Measurements from ENCODE around the gene VIPR2.
"Not testable (repeated sequence)": the region's sequence is repeated elsewhere in the genome, so short reads cannot be mapped to it uniquely, and the experiment has no call there.

The VIPR2 gene

GRCh38 chr7:159166530-159166929 is 21.9 kb upstream of the VIPR2 start:
- no peak for TF ChIP-seq POLR2A (IDR thresholded peaks at IDR 0.05; ENCODE audit: low read depth, low read length)
- no peak for DNase-seq (ENCODE audit: insufficient read length, low spot score)
- no peak for FAIRE-seq

- DNase-seq (ENCODE audit: insufficient read length, low spot score) (no peak), FAIRE-seq (no peak)
- no peak for TF ChIP-seq POLR2A (IDR thresholded peaks at IDR 0.05; ENCODE audit: low read depth, low read length)
These were observed 20.7 kb upstream of the VIPR2 start for GRCh38 chr7:159165352-159165751.

GRCh38 chr7:159163703-159164301 is 19.1 kb upstream of the VIPR2 start:
- not testable (repeated sequence) for DNase-seq (ENCODE audit: insufficient read length, low spot score); FAIRE-seq

GRCh38 chr7:159162050-159162626 is 17.5 kb upstream of the VIPR2 start:
- not testable (repeated sequence) for FAIRE-seq; DNase-seq (ENCODE audit: insufficient read length, low spot score)

GRCh38 chr7:159160450-159160849 is 15.8 kb upstream of the VIPR2 start:
- FAIRE-seq (no peak), DNase-seq (ENCODE audit: insufficient read length, low spot score) (no peak)
- no peak for TF ChIP-seq POLR2A (IDR thresholded peaks at IDR 0.05; ENCODE audit: low read depth, low read length)

- DNase-seq (ENCODE audit: insufficient read length, low spot score) (no peak), FAIRE-seq (no peak)
- TF ChIP-seq POLR2A (IDR thresholded peaks at IDR 0.05; ENCODE audit: low read depth, low read length): no peak
These were observed 15.1 kb upstream of the VIPR2 start for GRCh38 chr7:159159731-159160130.

GRCh38 chr7:159158888-159159405 is 14.3 kb upstream of the VIPR2 start:
- no peak for FAIRE-seq
- DNase-seq (ENCODE audit: insufficient read length, low spot score): no peak
- TF ChIP-seq POLR2A (IDR thresholded peaks at IDR 0.05; ENCODE audit: low read depth, low read length): no peak

- FAIRE-seq: no peak
- no peak for TF ChIP-seq POLR2A (IDR thresholded peaks at IDR 0.05; ENCODE audit: low read depth, low read length)
- no peak for DNase-seq (ENCODE audit: insufficient read length, low spot score)
These were observed 13.6 kb upstream of the VIPR2 start for GRCh38 chr7:159158125-159158887.

GRCh38 chr7:159157714-159158113 is 13.0 kb upstream of the VIPR2 start:
- DNase-seq (ENCODE audit: insufficient read length, low spot score) (no peak), FAIRE-seq (no peak)
- no peak for TF ChIP-seq POLR2A (IDR thresholded peaks at IDR 0.05; ENCODE audit: low read depth, low read length)

- FAIRE-seq (no peak), DNase-seq (ENCODE audit: insufficient read length, low spot score) (no peak)
These were observed 12.0 kb upstream of the VIPR2 start for GRCh38 chr7:159156436-159157245.

GRCh38 chr7:159155410-159155809 is 10.7 kb upstream of the VIPR2 start:
- DNase-seq (ENCODE audit: insufficient read length, low spot score) (no peak), FAIRE-seq (no peak)
- no peak for TF ChIP-seq POLR2A (IDR thresholded peaks at IDR 0.05; ENCODE audit: low read depth, low read length)

More at GRCh38 chr7:159156436-159157245, 12.0 kb upstream of the VIPR2 start:
- no peak for TF ChIP-seq POLR2A (IDR thresholded peaks at IDR 0.05; ENCODE audit: low read depth, low read length)

GRCh38 chr7:159154243-159154642 is 9.6 kb upstream of the VIPR2 start:
- DNase-seq (ENCODE audit: insufficient read length, low spot score) (no peak), FAIRE-seq (no peak)
- no peak for TF ChIP-seq POLR2A (IDR thresholded peaks at IDR 0.05; ENCODE audit: low read depth, low read length)

GRCh38 chr7:159153511-159153910 is 8.8 kb upstream of the VIPR2 start:
- DNase-seq (ENCODE audit: insufficient read length, low spot score): no peak
- no peak for TF ChIP-seq POLR2A (IDR thresholded peaks at IDR 0.05; ENCODE audit: low read depth, low read length)
- FAIRE-seq: no peak

- DNase-seq (ENCODE audit: insufficient read length, low spot score): no peak
- FAIRE-seq: no peak
These were observed 8.1 kb upstream of the VIPR2 start for GRCh38 chr7:159152816-159153215.

More at GRCh38 chr7:159152816-159153215, 8.1 kb upstream of the VIPR2 start:
- TF ChIP-seq POLR2A (IDR thresholded peaks at IDR 0.05; ENCODE audit: low read depth, low read length): no peak
